GM21526 (cell line): ENCODE measurements around the gene CSTF2.

Experiments used
- ATAC-seq: cut with Tn5 transposase; IDR thresholded peaks from one replicate; pipeline ENCODE4 v1.9.1; 2021; ENCODE audit warnings: moderate library complexity; ENCODE audit not compliant: unreplicated experiment, low FRiP score

Gene CSTF2

DNA sequence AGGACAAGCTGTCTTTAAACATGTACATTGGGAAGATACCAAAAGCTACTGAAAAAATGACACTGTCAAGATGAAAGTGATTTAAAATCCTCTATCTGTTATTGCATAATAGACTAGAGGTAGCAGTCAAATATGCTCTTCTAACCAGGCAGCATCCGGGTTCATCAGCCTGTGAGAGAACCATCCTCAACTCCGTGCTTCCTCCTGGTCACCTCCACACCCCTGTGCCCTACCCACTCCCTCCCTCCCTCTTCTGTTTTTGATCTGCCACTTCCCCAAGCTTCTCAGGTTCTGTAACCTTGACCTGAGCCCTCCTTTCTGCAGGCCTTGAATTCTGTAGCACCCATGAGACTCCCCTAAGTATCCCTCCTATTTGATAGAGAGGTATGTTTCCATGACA, 48.1 kb downstream of the CSTF2 start:
- ATAC-seq = no peak

DNA sequence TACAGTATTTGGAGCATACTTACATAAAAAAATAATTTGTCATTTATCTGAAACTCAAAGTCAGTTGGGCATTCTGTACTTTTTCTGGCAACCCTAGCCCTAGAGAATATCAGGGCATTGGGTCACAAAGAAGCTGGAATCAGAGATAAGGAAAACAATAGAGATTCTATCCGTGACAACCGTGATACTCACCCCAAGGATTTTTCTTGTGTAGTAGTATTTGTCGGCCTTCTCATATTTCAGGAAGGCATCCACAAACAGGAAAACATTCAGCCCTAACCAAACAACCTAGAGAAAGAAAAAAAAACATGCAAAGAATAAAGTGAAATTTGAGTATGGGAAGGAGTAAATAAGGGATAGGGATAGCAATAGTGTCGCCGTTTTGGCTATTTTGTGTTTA, 50.3 kb downstream of the CSTF2 start:
- ATAC-seq = no peak

DNA sequence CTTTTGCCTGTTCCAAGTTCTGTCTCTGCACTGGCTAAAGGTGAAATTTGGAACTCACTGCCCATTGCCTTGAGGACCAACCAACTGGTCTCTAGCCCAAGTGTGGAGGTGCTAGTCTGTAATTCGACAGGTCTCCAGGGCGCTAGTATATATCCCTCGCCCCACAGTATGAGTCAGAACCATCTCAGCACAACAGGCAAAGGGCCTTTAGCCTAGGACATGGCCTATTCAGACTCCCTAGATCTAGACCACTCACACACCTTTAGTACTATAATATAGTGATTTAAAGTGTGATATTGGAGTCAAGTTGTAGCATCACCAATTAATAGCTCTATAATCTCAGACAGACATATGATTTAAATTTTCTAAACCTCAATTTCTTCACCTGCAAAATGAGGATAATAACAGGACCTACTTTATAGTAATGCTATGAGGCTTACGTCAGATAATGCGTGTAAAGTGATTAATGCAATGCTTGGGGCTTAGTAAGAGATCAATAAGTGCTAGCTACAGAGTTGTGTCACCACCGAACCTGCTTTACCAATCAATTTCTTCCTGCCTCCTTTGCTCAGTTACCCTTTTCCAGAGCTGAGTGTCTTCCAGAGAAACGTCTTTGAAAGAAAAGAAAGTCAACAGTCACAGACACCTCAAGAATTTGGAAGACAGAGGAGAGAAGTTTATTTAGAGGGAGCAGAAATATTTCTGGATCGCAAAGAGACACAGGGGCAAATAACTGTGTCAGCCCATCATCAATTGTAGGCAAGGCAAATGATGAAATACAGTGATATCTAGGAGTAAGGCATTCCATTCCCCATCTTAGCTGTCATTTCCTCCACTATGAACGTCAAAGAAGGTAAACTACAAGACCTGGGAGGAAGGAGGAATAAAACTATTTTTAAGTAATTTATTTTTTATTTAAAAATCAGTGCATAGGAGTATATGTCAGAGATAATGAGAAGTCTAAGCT, 51.7 kb downstream of the CSTF2 start:
- ATAC-seq = no peak

DNA sequence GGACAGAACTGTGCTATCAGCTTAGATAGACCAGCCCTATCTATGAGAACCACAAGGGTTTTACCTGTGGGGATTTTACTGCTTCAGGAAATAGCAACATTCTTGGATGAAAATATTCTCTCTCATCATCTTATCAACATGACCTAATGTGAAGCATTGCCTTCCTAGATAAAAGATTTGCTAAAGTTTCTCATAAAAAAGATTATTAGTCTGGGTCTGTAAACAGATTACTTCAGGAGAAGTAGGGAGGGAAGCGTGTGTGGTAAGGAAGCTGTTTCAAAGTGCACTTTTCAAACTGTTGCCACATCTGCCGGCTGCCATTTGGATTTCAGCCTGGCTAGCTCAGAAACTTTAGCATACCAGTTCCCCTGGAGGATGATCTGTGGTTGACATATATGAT, 54.1 kb downstream of the CSTF2 start, which contains the start of gene NOX1:
Gene NOX1 (minus strand): TSS at position 35 of the 400 bp plus-strand sequence. CDS start 220 bp downstream, outside the sequence.
- ATAC-seq = no peak

DNA sequence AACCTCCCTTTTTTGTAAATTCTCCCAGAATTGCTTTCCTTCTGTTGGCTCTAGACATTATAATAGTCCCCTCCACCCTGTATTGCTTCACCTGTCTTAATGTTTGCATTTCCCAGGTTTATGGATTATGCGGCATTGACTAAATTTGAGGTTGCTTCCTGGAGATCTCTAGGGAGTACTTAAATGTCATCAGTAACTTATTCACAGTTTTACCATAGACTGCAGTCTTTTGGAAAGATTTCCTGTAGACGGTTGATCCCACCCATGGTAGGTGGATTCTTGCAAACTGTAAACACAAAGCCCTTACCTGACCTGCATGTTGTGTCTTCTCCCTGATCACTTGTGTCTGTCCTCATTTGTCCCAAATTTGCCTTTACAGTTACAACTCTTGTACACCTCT, 60.2 kb downstream of the CSTF2 start:
- no peak for ATAC-seq

DNA sequence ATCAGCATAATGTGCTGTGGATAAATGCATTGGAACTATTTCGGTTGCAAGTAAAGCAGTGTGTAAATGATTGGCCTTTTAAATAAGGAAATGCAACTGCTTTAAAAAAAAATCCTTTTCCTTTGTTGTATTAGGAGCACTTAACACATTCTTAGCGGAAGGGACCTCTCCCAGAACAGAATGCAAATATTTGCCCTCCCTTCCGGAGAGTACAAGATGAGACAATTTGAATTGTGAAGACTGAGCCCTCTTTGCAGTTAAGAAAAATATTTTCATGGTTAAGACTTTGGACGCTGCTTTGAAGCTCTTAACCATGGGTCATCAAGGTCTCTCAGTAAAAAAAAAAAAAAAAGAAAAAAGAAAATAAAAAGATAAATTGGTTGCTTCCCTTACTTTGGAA, 63.5 kb downstream of the CSTF2 start:
- ATAC-seq = no peak
